Right renal cortex interstitium (tissue), 3 donors: Measurements from ENCODE around the gene LAPTM5. TPM values are rescaled to one million over a fixed set of nuclear protein-coding genes. Genes with fewer than 3 reads are reported as not detected.
A peak's percentile ranks its signal among the peaks of the same experiment; 100 is the strongest.

Experiments used
- DNase-seq, 3 donors: peaks; one replicate each; pipeline ENCODE4 v3.0.0-alpha.2; 2013; ENCODE audit warnings: low read depth in 3 of 3, low spot score in 2 of 3
- polyA plus RNA-seq, 3 donors: library from polyadenylated mRNA; unstranded; fragments of 120-200 nt; gene quantifications; one replicate each; pipeline ENCODE4 v1.2.1, GENCODE V29; 2013; ENCODE audit not compliant: insufficient read length in 3 of 3

The LAPTM5 gene
- polyA plus RNA-seq, 3 donors = 12.8 to 18.4 (median 16.5) TPM

GRCh38 chr1:30720271-30721223 is 37.0 kb downstream of the LAPTM5 start:
- no peak for DNase-seq

- no peak for DNase-seq
Observed at GRCh38 chr1:30719406-30720270, 37.9 kb downstream of the LAPTM5 start.

- DNase-seq = peak; percentile 63 to 78 (median 78)
Observed at GRCh38 chr1:30718636-30719405, 38.8 kb downstream of the LAPTM5 start.

- peak; percentile 87 to 94 (median 89) for DNase-seq
Observed at GRCh38 chr1:30718091-30718635, 39.4 kb downstream of the LAPTM5 start.

- DNase-seq = no peak
Observed at GRCh38 chr1:30716646-30717045, 40.9 kb downstream of the LAPTM5 start.

GRCh38 chr1:30715886-30716285 is 41.7 kb downstream of the LAPTM5 start:
- no peak for DNase-seq

GRCh38 chr1:30715216-30715615 is 42.4 kb downstream of the LAPTM5 start:
- DNase-seq = no peak

- no peak for DNase-seq
Observed at GRCh38 chr1:30714536-30715090, 43.0 kb downstream of the LAPTM5 start.

- no peak for DNase-seq
Observed at GRCh38 chr1:30714025-30714424, 43.5 kb downstream of the LAPTM5 start.

- no peak for DNase-seq
Observed at GRCh38 chr1:30713311-30713710, 44.3 kb downstream of the LAPTM5 start.

- DNase-seq = no peak
Observed at GRCh38 chr1:30712583-30712982, 45.0 kb downstream of the LAPTM5 start.

- no peak for DNase-seq
Observed at GRCh38 chr1:30710407-30710806, 47.2 kb downstream of the LAPTM5 start.

GRCh38 chr1:30708361-30708728 is 49.2 kb downstream of the LAPTM5 start:
- no peak for DNase-seq

- DNase-seq = no peak
Observed at GRCh38 chr1:30707412-30708360, 49.9 kb downstream of the LAPTM5 start.

- DNase-seq = no peak
Observed at GRCh38 chr1:30706528-30706927, 51.0 kb downstream of the LAPTM5 start.

GRCh38 chr1:30705698-30706097 is 51.9 kb downstream of the LAPTM5 start:
- DNase-seq = no peak

GRCh38 chr1:30704765-30705509 is 52.6 kb downstream of the LAPTM5 start:
- DNase-seq = no peak

- DNase-seq = no peak
Observed at GRCh38 chr1:30704271-30704670, 53.3 kb downstream of the LAPTM5 start.
